CD4-positive, alpha-beta T cell treated with Interleukin-15 for 1 hour (primary cell): ENCODE results near the gene GTF2A2.
"Not testable (repeated sequence)": the region's sequence is repeated elsewhere in the genome, so short reads cannot be mapped to it uniquely, and the experiment has no call there.

Experiments
- DNase-seq: peaks from one replicate; pipeline ENCODE4 v3.0.0-alpha.2; 2020

The GTF2A2 gene

GRCh38 chr15:59668556-59668955 is 11.2 kb upstream of the GTF2A2 start:
- no peak for DNase-seq

GRCh38 chr15:59662260-59662659 is 4.9 kb upstream of the GTF2A2 start:
- no peak for DNase-seq

- DNase-seq: no peak
Observed at GRCh38 chr15:59659366-59659765, 2.1 kb upstream of the GTF2A2 start.

GRCh38 chr15:59657635-59658125 is 365 bp upstream of the GTF2A2 start:
- no peak for DNase-seq

GRCh38 chr15:59654046-59654445 is 3.3 kb downstream of the GTF2A2 start:
- no peak for DNase-seq

- DNase-seq: no peak
Observed at GRCh38 chr15:59649603-59650002, 7.7 kb downstream of the GTF2A2 start.

- DNase-seq: no peak
Observed at GRCh38 chr15:59647085-59647484, 10.2 kb downstream of the GTF2A2 start.

GRCh38 chr15:59646277-59646676 is 11.0 kb downstream of the GTF2A2 start:
- DNase-seq: no peak

- DNase-seq: not testable (repeated sequence)
Observed at GRCh38 chr15:59645812-59646211, 11.5 kb downstream of the GTF2A2 start.

GRCh38 chr15:59644756-59645155 is 12.6 kb downstream of the GTF2A2 start:
- DNase-seq: no peak

- no peak for DNase-seq
Observed at GRCh38 chr15:59642351-59642750, 15.0 kb downstream of the GTF2A2 start.

- DNase-seq: not testable (repeated sequence)
Observed at GRCh38 chr15:59637507-59637906, 19.8 kb downstream of the GTF2A2 start.

GRCh38 chr15:59636184-59636583 is 21.1 kb downstream of the GTF2A2 start:
- no peak for DNase-seq

- DNase-seq: no peak
Observed at GRCh38 chr15:59632714-59633113, 24.6 kb downstream of the GTF2A2 start.

GRCh38 chr15:59622289-59622688 is 35.0 kb downstream of the GTF2A2 start:
- DNase-seq: peak; percentile 42

- no peak for DNase-seq
Observed at GRCh38 chr15:59618406-59618805, 38.9 kb downstream of the GTF2A2 start.

- no peak for DNase-seq
Observed at GRCh38 chr15:59616379-59616778, 40.9 kb downstream of the GTF2A2 start.

GRCh38 chr15:59615661-59616060 is 41.7 kb downstream of the GTF2A2 start:
- no peak for DNase-seq

GRCh38 chr15:59614153-59614552 is 43.2 kb downstream of the GTF2A2 start:
- no peak for DNase-seq

- no peak for DNase-seq
Observed at GRCh38 chr15:59611276-59612260, 45.7 kb downstream of the GTF2A2 start, which contains the start of gene GCNT3. TSS of gene GCNT3 (plus strand) at chr15:59611783. CDS start at chr15:59618239, 6,456 bp downstream.

- no peak for DNase-seq
Observed at GRCh38 chr15:59609730-59610712, 47.3 kb downstream of the GTF2A2 start.

GRCh38 chr15:59605994-59606393 is 51.3 kb downstream of the GTF2A2 start:
- no peak for DNase-seq

GRCh38 chr15:59598461-59598860 is 58.9 kb downstream of the GTF2A2 start:
- no peak for DNase-seq
